GM18951 (cell line): Measurements from ENCODE around the gene AICDA.
"Not testable (repeated sequence)": the region's sequence is repeated elsewhere in the genome, so short reads cannot be mapped to it uniquely, and the experiment has no call there.

Experiments
- POLR2A ChIP-seq: IDR thresholded peaks from 4 replicates; pipeline ENCODE4 v1.6.1; 2011; ENCODE audit warnings: mild to moderate bottlenecking; ENCODE audit not compliant: insufficient read length, insufficient read depth; ENCODE audit errors: extremely low read depth
- in situ Hi-C: fragments of 300-500 bp; cut with MboI; formaldehyde crosslinking; loops from one replicate; pipeline ENCODE4 v1.12.0; 2022; ENCODE audit warnings: low sequenced_read_pairs, mixed read lengths, inconsistent platforms; ENCODE audit not compliant: unreplicated experiment

The AICDA gene

GRCh38 chr12:8630131-8630530 is 17.5 kb upstream of the AICDA start:
- in situ Hi-C loops, result no loop called here
- no peak for TF ChIP-seq POLR2A

- in situ Hi-C loops, result no loop called here
- no peak for TF ChIP-seq POLR2A
Observed at GRCh38 chr12:8629486-8630033, 16.9 kb upstream of the AICDA start.

GRCh38 chr12:8628731-8629130 is 16.1 kb upstream of the AICDA start:
- in situ Hi-C loops, result no loop called here
- no peak for TF ChIP-seq POLR2A

- in situ Hi-C loops, result not testable (repeated sequence)
Observed at GRCh38 chr12:8624750-8625149, 12.1 kb upstream of the AICDA start.

GRCh38 chr12:8622646-8623045 is 10.0 kb upstream of the AICDA start:
- TF ChIP-seq POLR2A, result no peak
- in situ Hi-C loops, result no loop called here

- in situ Hi-C loops, result no loop called here
Observed at GRCh38 chr12:8615206-8615605, 2.5 kb upstream of the AICDA start.

GRCh38 chr12:8613881-8614280 is 1.2 kb upstream of the AICDA start:
- in situ Hi-C loops, result not testable (repeated sequence)

More at GRCh38 chr12:8615206-8615605, 2.5 kb upstream of the AICDA start:
- TF ChIP-seq POLR2A, result no peak

- in situ Hi-C loops, result no loop called here
- TF ChIP-seq POLR2A, result no peak
Observed at GRCh38 chr12:8609061-8609570, 3.5 kb downstream of the AICDA start.

GRCh38 chr12:8606890-8607289 is 5.8 kb downstream of the AICDA start:
- in situ Hi-C loops, result no loop called here

GRCh38 chr12:8605057-8605456 is 7.6 kb downstream of the AICDA start:
- in situ Hi-C loops, result no loop called here
- TF ChIP-seq POLR2A, result no peak

More at GRCh38 chr12:8606890-8607289, 5.8 kb downstream of the AICDA start:
- no peak for TF ChIP-seq POLR2A

GRCh38 chr12:8603856-8604255 is 8.8 kb downstream of the AICDA start:
- in situ Hi-C loops, result no loop called here
- TF ChIP-seq POLR2A, result no peak

- in situ Hi-C loops, result no loop called here
Observed at GRCh38 chr12:8603286-8603685, 9.4 kb downstream of the AICDA start.

GRCh38 chr12:8596561-8596960 is 16.1 kb downstream of the AICDA start:
- TF ChIP-seq POLR2A, result no peak
- in situ Hi-C loops, result no loop called here

More at GRCh38 chr12:8603286-8603685, 9.4 kb downstream of the AICDA start:
- no peak for TF ChIP-seq POLR2A

- TF ChIP-seq POLR2A, result no peak
- in situ Hi-C loops, result no loop called here
Observed at GRCh38 chr12:8594072-8594471, 18.6 kb downstream of the AICDA start.

GRCh38 chr12:8593246-8593645 is 19.4 kb downstream of the AICDA start:
- in situ Hi-C loops, result no loop called here
- no peak for TF ChIP-seq POLR2A
